ENCODE measurements around the gene TMEM235.

GRCh38 chr17:78230996-78231935 lies at the start of gene TMEM235:
- TF ChIP-seq, protein P1, sequence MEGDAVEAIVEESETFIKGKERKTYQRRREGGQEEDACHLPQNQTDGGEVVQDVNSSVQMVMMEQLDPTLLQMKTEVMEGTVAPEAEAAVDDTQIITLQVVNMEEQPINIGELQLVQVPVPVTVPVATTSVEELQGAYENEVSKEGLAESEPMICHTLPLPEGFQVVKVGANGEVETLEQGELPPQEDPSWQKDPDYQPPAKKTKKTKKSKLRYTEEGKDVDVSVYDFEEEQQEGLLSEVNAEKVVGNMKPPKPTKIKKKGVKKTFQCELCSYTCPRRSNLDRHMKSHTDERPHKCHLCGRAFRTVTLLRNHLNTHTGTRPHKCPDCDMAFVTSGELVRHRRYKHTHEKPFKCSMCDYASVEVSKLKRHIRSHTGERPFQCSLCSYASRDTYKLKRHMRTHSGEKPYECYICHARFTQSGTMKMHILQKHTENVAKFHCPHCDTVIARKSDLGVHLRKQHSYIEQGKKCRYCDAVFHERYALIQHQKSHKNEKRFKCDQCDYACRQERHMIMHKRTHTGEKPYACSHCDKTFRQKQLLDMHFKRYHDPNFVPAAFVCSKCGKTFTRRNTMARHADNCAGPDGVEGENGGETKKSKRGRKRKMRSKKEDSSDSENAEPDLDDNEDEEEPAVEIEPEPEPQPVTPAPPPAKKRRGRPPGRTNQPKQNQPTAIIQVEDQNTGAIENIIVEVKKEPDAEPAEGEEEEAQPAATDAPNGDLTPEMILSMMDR (IDR thresholded peaks at IDR 0.05), result no peak
- peak; percentile 64 for TF ChIP-seq EZH2 (IDR thresholded peaks at IDR 0.05)
- no peak for TF ChIP-seq EZH2phosphoT487 (IDR thresholded peaks at IDR 0.05)

Data from neural progenitor cell (in vitro differentiated cells).